HUDEP-2 (cell line): Measurements from ENCODE around the gene ST3GAL6.
A peak's percentile ranks its signal among the peaks of the same experiment; 100 is the strongest.

Source experiments
- DNase-seq, 76 experiments: peaks; one replicate each; lab custom pipeline; 2025; ENCODE audit not compliant: unreplicated experiment in 76 of 76; lab: John Stamatoyannopoulos, UW

The ST3GAL6 gene

DNA sequence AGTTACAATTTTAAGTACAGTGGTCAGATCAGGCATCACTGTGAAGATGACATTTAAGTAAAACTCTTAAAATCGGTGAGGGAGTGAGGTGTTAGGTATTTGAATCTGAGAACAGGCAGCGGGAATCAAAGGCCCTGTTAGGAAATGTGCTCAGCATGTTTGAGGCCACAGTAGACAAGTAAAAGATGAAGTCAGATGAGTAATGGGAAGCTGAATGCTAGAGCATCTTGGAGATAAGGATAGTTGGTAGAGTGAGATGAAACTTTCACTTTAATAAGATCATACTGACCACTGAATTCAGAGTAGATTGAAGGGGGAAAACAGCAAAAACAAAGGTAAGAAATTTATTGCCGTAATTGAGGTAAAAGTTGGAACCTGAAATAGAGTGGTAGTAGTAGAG is 76.7 kb downstream of the ST3GAL6 start:
- peak in 1 of 76 experiments; percentile 23 for DNase-seq

DNA sequence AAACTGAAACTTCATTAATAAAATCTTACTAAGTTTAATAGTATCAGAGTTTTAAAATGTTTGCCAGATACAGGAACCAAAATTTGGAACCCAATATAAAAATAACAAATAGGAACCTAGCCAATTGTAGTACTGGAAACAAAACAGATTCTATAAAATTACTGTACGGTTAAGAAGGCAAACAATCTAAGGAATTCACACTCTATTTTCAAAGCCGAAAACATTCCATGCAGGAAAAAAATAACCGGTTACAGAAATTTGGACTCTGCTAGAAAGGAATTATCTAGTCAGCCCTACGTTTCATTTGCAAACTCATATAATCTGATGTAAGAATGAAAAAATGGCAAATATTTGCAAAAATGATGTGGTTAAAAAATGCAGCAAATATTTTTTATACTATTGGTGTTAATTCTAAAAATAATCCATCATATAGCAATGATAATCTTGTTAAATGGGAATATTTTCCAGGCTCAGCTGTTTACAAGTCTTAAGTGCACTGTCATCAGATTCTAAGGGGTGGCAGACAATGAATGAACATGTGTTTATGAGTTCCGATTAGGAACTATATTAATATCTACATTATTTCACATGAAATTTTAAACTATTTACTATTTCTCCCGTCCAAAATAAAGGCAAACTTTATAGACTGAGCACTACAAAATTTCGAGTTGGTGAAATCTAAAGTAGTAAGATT is 80.3 kb downstream of the ST3GAL6 start:
- DNase-seq, result no peak
